ENCODE results near the gene LYZL6. TPM values are rescaled to one million over a fixed set of nuclear protein-coding genes. Genes with fewer than 3 reads are reported as not detected.

The LYZL6 gene
- total RNA-seq, 1 experiment from 2014 or later, result not detected

DNA sequence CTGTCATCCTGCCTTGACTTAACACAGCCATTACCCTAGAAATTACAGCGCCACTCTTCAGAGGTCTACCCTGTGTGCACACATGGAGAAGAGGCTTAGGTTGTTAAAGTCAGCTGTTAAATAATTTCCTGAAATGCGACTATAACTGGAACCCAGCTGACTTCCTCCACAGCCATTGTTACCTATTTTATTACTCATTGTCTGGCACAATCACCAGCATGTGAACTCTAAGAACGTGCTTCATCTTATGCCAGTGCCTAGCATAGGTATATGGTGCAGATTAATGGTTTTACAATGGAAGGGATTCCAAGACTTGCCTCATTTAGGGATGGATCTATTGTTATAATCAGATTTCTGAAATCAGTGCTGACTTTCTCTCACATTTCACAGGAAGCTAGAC lies 24.8 kb downstream of the LYZL6 start:
- ATAC-seq (no peak), DNase-seq (ENCODE audit: low read depth, low spot score) (no peak)
- intact Hi-C loops (cut with micrococcal nuclease; ENCODE audit: unreplicated experiment), result no loop called here
- ChIA-PET CTCF (no interaction called here), POLR2A (no interaction called here)
- Histone ChIP-seq H3K36me3 (ENCODE audit: control insufficient read depth, insufficient read depth, low read length) (no peaks in the 10 kb centered on the region), H3K4me3 (ENCODE audit: low read depth in 2 of 2, low read length in 2 of 2) (no peak overlapping the region), H3K27me3 (ENCODE audit: control insufficient read depth, insufficient read depth, low read length) (no peaks in the 10 kb centered on the region), H3K27ac (ENCODE audit: low read length) (no peak overlapping the region), H3K4me1 (ENCODE audit: control insufficient read depth, insufficient read depth, low read length) (no peaks in the 10 kb centered on the region), H3K9me3 (ENCODE audit: control insufficient read depth, insufficient read depth, low read depth, low read length) (no peaks in the 10 kb centered on the region)
- BruUV-seq (replicated peaks), result no TSS peak
- in situ Hi-C loops (cut with HindIII; ENCODE audit: low pct_unique_long_range_greater_than_20kb, low sequenced_read_pairs), result no loop called here
- TF ChIP-seq, protein P1, sequence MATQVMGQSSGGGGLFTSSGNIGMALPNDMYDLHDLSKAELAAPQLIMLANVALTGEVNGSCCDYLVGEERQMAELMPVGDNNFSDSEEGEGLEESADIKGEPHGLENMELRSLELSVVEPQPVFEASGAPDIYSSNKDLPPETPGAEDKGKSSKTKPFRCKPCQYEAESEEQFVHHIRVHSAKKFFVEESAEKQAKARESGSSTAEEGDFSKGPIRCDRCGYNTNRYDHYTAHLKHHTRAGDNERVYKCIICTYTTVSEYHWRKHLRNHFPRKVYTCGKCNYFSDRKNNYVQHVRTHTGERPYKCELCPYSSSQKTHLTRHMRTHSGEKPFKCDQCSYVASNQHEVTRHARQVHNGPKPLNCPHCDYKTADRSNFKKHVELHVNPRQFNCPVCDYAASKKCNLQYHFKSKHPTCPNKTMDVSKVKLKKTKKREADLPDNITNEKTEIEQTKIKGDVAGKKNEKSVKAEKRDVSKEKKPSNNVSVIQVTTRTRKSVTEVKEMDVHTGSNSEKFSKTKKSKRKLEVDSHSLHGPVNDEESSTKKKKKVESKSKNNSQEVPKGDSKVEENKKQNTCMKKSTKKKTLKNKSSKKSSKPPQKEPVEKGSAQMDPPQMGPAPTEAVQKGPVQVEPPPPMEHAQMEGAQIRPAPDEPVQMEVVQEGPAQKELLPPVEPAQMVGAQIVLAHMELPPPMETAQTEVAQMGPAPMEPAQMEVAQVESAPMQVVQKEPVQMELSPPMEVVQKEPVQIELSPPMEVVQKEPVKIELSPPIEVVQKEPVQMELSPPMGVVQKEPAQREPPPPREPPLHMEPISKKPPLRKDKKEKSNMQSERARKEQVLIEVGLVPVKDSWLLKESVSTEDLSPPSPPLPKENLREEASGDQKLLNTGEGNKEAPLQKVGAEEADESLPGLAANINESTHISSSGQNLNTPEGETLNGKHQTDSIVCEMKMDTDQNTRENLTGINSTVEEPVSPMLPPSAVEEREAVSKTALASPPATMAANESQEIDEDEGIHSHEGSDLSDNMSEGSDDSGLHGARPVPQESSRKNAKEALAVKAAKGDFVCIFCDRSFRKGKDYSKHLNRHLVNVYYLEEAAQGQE (IDR thresholded peaks at IDR 0.05; ENCODE audit: insufficient read depth in 1 of 2, low read depth in 2 of 2, low read length in 1 of 2), result no peak
- no peak for TF ChIP-seq POLR2AphosphoS5 (IDR thresholded peaks at IDR 0.05; ENCODE audit: low read depth, low read length)
- TF ChIP-seq TCF7L2 (IDR thresholded peaks at IDR 0.05; ENCODE audit: low read depth, low read length), result no peak
- TF ChIP-seq, protein P2, sequence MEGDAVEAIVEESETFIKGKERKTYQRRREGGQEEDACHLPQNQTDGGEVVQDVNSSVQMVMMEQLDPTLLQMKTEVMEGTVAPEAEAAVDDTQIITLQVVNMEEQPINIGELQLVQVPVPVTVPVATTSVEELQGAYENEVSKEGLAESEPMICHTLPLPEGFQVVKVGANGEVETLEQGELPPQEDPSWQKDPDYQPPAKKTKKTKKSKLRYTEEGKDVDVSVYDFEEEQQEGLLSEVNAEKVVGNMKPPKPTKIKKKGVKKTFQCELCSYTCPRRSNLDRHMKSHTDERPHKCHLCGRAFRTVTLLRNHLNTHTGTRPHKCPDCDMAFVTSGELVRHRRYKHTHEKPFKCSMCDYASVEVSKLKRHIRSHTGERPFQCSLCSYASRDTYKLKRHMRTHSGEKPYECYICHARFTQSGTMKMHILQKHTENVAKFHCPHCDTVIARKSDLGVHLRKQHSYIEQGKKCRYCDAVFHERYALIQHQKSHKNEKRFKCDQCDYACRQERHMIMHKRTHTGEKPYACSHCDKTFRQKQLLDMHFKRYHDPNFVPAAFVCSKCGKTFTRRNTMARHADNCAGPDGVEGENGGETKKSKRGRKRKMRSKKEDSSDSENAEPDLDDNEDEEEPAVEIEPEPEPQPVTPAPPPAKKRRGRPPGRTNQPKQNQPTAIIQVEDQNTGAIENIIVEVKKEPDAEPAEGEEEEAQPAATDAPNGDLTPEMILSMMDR (IDR thresholded peaks at IDR 0.05), result no peak
- TF ChIP-seq SIN3A (IDR thresholded peaks at IDR 0.05; ENCODE audit: borderline replicate concordance, insufficient read depth, low read depth, low read length), result no peak

DNA sequence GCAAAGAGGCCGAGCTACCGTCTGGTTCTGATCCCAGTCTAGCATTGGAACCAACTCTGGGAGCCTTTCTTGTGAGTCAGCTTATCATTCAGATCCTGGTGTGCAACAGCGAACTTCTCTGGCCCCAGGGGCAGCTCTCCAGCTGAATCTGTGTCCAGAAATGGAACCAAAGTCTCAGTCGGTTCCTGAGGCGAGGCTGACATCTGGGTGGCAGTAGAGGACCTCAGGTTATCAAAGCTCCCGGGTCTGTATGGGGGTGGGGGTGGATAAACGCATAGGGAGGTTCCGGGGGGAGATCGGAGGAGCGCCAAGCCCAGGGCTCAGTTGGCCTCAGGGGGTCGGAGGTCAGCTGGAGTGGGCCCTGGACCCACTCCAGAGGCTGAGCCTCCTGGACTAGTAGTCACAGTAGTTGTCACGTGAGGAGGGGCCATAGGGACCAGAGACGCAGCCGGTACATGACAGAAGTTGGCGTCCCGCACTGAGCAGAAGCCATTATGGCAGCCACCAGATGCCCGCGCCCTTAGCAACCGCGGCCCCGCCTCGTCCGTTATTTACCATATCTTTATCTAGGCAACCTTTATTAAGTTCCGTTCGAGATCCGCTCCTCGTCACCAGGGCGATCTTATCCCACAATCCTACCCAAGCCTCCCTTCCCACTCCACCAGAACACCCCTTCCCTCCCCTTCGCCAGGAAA lies 25.8 kb downstream of the LYZL6 start:
- no peak overlapping the region for H3K4me3 ChIP-seq (ENCODE audit: low read depth in 2 of 2, low read length in 2 of 2)
- DNase-seq (ENCODE audit: low read depth, low spot score) (no peak), ATAC-seq (no peak)
- intact Hi-C loops (cut with micrococcal nuclease; ENCODE audit: unreplicated experiment), result no loop called here
- CTCF ChIA-PET, result no interaction called here
- H3K27me3 ChIP-seq (ENCODE audit: control insufficient read depth, insufficient read depth, low read length), result no peaks in the 10 kb centered on the region
- in situ Hi-C loops (cut with HindIII; ENCODE audit: low pct_unique_long_range_greater_than_20kb, low sequenced_read_pairs), result no loop called here
- no peaks in the 10 kb centered on the region for H3K9me3 ChIP-seq (ENCODE audit: control insufficient read depth, insufficient read depth, low read depth, low read length)
- TF ChIP-seq SIN3A (IDR thresholded peaks at IDR 0.05; ENCODE audit: borderline replicate concordance, insufficient read depth, low read depth, low read length) (no peak), TCF7L2 (IDR thresholded peaks at IDR 0.05; ENCODE audit: low read depth, low read length) (no peak), POLR2AphosphoS5 (IDR thresholded peaks at IDR 0.05; ENCODE audit: low read depth, low read length) (no peak)
- TF ChIP-seq, protein P1 (IDR thresholded peaks at IDR 0.05; ENCODE audit: insufficient read depth in 1 of 2, low read depth in 2 of 2, low read length in 1 of 2), result no peak
- TF ChIP-seq, protein P2 (IDR thresholded peaks at IDR 0.05), result no peak
- no peaks in the 10 kb centered on the region for H3K4me1 ChIP-seq (ENCODE audit: control insufficient read depth, insufficient read depth, low read length)
- no TSS peak for BruUV-seq (replicated peaks)
- H3K27ac ChIP-seq (ENCODE audit: low read length), result no peak overlapping the region
- H3K36me3 ChIP-seq (ENCODE audit: control insufficient read depth, insufficient read depth, low read length), result no peaks in the 10 kb centered on the region
- POLR2A ChIA-PET, result no interaction called here
